GM12801 (cell line): ENCODE results near the gene PLCH1.

Experiments used
- TF ChIP-seq, protein P1 (sequence below): IDR thresholded peaks from one replicate; pipeline ENCODE4 v1.5.1; 2011; ENCODE audit warnings: control low read depth; ENCODE audit not compliant: insufficient read length; ENCODE audit errors: extremely low read depth

Gene PLCH1

DNA sequence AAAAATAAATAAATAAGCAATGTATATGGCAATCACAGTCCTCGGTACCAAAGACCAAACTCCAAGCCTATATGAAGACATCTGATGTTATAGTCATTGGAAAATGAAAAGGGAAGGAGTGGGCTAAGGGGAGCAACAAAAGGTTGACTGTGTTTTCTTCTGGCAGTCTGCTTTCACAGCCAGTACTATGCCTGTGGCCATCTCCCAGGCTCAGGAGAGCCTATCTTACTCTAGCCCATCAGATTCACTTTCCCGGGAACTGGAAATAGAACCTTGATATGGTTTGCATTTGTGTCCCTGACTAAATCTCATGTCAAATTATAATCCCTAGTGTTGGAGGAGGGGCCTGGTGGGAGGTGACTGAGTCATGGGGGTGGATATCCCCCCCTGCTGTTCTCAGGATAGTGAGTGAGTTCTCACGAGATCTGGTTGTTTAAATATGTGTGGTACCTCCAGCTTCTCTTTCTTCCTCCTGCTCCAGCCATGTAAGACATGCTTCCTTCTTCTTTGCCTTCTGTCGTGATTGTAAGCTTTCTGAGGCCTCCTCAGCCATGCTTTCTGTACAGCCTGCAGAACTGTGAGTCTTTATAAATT lies 105.3 kb downstream of the PLCH1 start:
- TF ChIP-seq, protein P1, sequence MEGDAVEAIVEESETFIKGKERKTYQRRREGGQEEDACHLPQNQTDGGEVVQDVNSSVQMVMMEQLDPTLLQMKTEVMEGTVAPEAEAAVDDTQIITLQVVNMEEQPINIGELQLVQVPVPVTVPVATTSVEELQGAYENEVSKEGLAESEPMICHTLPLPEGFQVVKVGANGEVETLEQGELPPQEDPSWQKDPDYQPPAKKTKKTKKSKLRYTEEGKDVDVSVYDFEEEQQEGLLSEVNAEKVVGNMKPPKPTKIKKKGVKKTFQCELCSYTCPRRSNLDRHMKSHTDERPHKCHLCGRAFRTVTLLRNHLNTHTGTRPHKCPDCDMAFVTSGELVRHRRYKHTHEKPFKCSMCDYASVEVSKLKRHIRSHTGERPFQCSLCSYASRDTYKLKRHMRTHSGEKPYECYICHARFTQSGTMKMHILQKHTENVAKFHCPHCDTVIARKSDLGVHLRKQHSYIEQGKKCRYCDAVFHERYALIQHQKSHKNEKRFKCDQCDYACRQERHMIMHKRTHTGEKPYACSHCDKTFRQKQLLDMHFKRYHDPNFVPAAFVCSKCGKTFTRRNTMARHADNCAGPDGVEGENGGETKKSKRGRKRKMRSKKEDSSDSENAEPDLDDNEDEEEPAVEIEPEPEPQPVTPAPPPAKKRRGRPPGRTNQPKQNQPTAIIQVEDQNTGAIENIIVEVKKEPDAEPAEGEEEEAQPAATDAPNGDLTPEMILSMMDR = no peak

DNA sequence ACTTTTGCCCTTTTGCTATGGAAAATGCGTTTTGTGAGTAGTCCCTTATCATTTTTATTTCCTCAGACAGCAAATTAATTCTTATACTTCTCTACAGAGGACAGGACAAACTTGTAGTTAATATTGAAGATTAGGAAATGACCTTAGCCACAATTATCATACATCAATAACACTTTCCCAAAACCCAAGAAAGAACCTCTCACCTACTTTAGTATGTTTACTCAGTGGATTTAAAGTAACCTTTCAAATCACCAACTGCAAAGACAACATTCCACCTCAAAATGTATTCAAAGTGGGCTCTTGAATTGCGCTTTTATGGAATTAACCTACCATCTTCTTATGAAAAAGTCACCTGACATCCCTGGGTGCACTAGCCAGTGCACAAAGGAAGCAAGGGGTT lies 107.3 kb downstream of the PLCH1 start:
- TF ChIP-seq, protein P1 = no peak

DNA sequence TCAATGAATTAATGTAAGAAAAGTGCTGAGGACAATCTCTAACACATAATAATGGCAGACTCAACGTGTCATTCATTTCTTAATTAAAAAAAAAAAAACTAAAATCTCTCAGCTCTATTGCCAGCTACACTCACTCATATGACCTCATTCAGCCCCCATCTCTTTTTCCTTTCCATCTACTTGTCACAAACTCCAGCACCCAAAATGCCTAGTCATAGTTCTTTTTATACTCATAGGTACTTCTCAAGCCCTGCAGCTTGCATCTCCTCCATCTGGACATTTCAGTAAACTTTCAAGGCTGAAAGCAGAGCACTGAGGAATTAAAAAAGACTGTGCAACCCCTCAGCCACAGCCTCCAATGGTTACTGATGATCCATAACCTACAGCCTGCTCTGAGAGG lies 109.8 kb downstream of the PLCH1 start:
- TF ChIP-seq, protein P1 = no peak

DNA sequence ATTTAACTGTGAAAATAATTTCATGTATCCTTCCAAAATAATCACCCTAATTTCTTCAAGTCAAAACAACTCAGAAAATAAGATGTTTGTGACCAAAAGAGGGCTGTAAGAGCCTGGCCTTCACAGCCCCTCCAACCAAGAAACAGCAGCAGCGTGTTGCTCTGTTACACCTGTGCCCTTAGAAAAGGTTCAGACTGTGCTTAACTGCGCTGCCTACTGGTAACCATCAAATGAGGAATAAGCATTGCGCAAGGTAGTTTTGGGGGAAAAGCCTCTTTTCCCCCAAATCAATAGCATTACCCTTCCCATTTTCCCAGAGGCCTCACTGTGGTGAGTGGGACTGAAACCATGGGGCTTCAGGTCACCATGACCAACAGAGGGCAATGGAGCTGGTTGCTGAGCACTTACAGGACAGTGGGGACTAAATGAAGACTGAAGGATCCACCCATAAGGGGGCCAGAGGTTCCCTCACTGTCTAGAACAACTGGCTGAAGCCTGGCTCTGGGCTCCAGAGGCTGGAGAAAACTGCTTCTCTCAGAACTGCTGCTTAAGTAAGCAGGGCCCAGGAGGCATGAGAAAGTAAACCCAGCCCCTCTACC lies 110.7 kb downstream of the PLCH1 start:
- TF ChIP-seq, protein P1 = no peak

DNA sequence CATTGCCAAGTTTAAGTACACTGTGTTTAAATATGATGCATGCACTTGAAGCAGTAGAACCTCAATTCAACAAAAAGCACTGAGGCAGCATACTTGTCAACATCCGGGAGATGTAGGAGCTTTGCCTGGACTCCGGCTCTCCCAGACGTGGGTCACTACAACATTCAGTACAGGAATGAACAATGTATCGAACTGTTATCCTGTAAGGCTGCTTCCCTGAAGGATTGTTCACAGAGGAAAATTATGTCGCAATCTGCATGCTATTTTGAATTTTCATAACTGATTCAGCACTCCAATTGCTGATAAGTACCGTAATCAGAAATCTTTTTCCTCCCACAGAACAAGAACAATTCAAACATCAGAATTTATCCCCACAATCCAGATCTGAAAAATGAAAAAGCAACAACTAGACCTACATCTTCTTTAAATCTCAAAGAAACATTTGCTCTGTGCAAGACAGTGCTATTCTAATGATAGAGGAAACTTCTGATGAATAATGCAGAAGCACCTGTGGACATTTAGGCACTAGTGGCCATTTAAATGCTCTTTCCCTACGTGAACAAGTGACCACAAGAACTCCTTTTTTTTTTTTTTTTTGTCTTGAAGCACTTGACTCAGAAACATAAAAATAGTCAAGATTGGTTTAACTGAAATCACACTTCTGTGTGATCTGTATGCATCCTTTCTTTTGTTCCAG lies 113.4 kb downstream of the PLCH1 start:
- TF ChIP-seq, protein P1 = no peak

DNA sequence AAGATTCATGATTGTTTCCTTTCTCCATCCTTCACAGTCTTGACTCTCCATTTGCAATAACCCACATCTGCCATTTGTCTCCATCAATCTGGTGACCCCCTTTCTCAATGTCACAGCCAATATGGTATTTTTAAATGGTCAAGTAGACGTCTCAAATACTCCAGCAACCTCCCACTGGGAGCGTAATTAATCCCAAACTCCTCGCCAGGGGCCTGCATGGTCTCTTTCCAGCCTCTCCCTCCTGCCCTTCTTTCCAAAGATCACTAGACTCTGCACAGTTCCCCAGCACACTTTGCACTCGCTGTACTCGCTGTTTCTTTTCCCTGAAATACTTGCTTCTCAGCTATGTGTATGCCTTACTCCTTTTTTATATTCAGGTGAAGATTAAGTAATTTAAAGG lies 115.3 kb downstream of the PLCH1 start:
- TF ChIP-seq, protein P1 = no peak

DNA sequence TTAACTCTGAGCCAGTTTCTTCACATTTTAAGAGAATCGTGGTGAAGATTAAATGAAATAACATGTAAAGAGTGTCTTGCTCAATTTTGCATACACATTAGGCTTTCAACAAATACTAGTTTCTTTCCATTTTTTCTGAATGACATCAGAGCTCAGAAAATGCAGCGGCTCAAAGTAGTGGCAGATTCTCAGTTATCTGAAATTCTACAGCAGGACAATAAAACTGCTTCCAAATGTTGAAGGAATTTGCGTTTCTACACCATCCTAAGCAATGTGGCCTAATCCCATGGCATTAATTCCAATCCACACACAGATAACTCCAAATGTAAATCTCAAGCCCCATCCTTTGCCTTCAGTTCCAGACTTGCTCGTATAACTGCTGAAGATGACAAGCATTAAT lies 115.8 kb downstream of the PLCH1 start:
- TF ChIP-seq, protein P1 = no peak
